ENCODE results near the gene CLSTN3.

CLSTN3 gene

DNA sequence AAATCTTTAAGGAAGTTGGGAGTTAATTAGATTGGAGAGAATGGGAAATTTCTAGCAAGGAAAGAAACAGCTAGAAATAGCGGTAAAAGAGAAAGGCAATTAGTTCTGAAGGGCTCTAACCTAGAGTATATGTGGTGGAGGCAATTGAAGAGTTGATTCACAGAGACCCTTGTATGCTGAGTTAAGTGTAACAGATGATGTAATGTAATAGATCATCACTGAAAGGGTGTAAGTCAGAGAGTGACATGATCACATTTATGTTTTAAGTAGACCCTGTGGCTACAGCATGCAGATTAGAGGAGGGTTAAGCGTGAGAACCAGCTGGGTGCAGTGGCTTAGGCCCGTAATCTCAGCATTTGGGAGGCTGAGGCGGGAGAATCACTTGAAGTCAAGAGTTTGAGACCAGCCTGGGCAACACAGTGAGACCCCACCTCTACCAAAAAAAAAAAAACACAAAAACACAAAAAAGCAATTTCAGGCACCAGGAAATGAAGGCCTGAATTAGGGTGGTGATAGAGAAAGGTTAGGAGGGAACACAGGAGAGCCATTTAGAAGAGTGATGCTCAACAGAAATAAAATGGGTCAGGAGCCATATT, 4.4 kb upstream of the CLSTN3 start:
- no peak for DNase-seq (ENCODE audit: low read depth in 1 of 2, low spot score in 1 of 2)

DNA sequence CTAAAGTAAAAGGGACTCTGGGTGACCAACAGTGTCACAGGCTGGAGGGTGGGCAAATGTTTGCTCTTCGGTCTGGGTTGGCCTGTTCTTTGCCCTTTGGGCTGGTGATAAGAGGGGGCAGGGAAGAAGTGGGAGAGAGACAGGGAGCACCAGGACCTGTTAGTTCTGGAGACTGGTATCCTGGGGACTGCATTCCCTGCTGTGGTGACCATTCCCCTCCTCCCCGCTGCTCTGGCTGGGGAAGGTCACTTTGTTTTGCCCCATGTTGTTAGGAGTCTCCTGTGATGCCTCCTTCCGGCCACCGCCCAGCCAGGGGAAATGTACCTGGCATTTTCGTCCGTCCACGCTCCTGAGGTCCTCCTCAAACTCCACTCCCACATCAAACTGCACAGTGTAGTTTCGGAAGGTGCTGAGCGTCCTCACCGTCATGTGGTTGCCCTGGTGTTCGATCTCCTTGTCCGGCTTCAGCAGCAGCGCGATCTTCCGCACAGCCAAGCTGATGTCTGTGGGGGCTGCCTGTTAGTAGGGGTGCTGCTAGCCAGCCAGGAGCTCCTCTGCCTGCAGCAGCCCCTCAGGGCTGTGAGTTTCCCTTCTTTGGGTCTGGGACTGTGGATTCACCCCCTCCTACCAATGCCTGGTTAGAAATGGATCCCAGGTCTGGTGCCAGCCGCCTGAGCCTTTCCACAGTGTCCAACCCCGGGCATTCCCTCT, 2.1 kb upstream of the CLSTN3 start:
- no peak for DNase-seq (ENCODE audit: low read depth in 1 of 2, low spot score in 1 of 2)

DNA sequence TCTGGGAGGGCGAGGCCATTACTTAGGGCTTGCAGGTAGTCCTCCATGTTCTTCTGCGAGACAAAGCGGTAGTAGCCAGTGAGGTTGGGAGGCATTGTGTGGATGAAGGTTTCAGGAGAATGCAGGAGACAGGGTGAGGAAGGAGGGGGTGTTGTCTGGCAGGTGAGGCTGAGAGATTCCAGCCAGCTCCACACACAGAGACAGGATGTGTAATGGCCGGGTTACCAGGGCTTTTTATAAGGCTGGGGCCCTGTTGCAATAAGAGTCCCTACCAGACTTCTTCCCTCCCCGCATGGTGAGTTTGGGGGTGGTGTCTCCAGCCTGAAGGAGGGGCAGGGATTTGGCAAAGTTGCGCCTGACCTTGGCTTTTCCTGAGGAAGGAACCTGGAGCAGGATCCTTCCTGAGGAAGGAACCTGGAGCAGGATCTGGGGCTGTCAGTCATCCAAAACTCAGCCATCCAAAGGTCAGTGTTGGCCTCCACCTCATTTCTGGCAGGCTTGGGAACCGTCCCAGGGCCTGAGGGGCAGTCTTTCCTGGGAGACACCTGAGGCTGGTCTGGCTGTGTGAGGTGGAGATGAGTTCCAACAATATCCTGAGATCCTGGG, 1.4 kb upstream of the CLSTN3 start, which contains the start of gene RBP5:
Gene RBP5, minus strand, starts transcription at position 209 of the 606 bp plus-strand sequence. Its CDS starts 114 bp downstream, at position 95.
- no peak for DNase-seq (ENCODE audit: low read depth in 1 of 2, low spot score in 1 of 2)

DNA sequence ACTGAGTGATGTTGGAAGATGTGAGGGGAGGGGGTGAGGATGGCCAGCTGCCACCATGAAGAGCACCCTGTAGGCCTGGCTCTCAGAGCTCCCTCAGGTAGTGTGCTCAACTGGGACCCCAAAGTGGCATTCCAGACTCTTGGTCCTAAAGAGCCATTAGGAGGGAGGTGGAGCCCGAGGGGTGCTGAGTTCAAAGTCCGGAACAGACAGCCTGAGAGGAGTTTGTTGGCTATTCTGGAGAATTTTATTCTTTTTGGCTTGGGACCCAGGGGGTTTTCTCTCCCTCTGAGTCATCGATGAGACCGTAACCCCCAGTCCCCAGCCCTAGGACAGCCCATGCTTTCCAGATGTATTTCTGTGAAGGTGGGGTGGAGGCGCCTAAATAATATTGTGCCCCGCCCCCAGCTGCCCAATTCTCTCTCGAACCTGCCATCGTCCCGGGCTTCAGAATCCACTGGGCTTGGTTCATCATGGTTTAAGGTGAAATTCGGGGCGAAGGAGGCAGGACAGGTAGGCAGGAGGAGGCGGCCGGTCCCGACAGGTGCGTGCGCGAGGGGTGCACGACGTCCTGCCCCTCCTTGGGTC, 792 bp upstream of the CLSTN3 start:
- no peak for DNase-seq (ENCODE audit: low read depth in 1 of 2, low spot score in 1 of 2)

DNA sequence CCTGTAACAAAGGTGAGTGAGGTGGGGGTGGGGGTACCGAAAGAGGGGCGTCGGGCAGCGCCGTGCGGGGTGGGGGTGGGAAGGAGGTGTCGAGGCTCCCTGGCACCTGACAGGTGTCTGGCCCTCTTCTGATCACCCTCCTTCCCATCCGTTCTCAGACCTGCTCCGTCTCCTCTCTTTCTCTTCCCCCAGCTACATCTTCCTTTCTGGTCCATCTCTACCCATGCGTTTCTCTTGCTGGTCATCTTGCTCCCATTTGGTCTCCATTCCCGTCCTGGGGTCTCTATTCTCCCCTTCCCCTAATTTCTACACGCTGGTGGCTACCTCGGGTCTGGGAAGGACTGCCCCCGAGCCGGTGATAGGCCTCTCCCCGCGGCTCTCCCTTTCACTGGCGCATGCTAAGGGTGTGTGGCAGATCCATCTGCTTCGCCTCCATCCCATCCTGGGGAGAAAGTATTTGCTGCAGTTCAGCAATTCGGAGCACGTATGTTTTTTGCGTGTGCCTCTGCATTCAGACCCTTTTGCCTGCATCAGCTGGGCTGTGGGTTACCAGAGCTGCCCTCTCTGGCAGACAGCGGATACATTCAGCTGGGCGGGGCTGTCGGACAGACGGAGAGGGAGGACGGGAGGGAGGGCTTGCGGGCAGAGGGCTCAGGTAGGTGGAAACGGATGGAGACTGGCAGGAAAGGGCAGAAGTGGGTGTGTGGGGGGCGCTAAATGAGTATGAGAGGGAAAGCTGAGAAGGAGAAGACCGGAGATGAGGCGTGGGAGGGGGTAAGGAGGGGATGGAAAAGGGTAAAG, 730 bp downstream of the CLSTN3 start:
- DNase-seq (ENCODE audit: low read depth in 1 of 2, low spot score in 1 of 2) = peak in 1 of 2 donors; percentile 25

DNA sequence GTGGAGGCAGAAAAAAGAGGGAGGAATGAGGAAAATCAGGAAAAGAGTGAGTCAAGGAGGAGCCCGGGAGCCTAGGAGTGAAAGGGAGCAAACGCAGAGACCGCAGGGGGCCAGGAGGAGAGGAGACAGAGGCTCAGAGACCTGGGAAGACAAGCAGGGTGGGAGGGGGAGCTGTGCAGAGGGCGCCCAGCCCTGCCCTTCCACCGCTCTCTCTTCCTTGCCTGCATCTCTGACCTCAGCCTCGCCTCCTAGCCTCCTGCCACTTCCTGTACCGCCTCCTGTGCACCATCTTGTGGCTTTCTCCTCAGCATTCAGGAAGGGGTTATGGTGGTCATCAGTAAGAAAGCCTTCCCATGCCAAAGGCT, 1.3 kb downstream of the CLSTN3 start:
- DNase-seq (ENCODE audit: low read depth in 1 of 2, low spot score in 1 of 2) = no peak

DNA sequence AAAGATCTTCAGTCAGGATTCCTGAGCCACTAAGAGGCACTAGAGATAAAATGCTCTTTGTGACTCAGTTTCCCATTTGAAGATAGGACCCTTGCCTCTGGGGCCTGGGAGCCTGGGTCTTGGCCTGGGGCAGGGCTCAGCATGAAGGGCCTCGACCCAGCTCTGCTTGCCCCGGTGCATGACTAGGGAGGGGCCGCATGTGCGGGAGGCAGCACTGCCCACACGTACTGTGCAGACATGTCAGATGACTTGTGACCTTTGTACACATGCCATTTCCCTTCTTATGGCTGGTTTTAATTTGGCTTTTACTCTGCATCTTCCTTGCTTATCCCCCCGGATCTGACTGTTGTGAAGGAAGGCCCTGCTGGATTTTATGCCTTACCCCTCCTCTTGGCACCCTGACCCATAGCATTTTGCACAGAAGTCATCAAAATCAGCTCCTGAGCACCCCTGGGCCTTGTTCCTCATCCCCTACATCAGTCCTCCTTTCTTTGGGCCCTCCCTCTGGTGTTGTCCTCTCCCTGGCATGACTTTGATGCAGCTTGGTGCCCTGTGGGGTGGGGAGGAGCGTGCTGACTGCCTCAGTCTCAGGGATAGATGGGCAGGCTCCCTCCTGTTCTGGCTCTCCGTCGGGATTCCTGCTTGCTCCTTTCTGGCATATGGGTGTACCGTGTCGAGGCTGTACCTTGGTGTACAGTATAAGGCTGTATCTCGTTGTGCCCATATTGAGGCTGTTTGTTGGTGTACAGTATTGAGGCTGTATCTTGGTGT, 4.4 kb downstream of the CLSTN3 start:
- no peak for DNase-seq (ENCODE audit: low read depth in 1 of 2, low spot score in 1 of 2)

DNA sequence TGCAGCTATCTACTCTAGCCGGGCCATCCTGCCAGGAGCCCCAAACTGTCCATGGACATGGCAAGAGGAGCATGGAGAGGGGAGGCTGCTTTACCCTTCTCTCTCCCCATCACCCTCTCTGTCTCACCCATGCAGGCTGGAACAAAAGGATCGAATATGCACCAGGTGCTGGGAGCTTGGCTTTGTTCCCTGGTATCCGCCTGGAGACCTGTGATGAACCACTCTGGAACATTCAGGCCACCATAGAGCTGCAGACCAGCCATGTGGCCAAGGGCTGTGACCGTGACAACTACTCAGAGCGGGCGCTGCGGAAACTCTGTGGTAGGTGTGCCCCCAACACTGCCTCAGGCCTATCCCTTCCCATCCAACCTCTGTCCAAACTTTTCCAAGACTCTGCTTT, 5.9 kb downstream of the CLSTN3 start:
- DNase-seq (ENCODE audit: low read depth in 1 of 2, low spot score in 1 of 2) = no peak

DNA sequence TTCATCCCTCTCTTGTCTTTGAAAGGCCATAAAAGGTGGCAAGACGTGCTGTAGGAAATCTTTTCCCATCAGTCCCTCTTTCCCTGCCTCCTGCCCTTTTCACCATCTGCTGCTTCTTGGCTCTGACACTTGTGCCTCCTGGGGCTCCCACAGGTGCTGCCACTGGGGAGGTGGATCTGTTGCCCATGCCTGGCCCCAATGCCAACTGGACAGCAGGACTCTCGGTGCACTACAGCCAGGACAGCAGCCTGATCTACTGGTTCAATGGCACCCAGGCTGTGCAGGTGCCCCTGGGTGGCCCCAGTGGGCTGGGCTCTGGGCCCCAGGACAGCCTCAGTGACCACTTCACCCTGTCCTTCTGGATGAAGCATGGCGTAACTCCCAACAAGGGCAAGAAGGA, 6.5 kb downstream of the CLSTN3 start:
- no peak for DNase-seq (ENCODE audit: low read depth in 1 of 2, low spot score in 1 of 2)

DNA sequence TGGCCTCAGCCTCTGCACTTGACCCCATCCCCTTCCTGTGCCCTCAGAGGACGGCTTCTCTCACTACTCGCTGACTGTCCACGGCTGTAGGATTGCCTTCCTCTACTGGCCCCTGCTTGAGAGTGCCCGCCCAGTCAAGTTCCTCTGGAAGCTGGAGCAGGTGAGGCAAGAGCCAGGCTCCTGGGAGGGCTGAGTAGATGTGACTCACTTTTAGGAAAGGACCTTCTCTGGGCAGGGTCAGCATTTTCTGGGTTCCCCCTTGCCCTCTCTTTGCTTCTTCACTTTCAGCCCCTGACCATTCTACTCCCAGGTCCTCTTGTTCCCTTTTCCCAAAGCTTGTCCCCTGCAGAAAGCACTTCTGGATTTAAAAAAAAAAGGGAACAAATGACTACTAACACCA, 7.7 kb downstream of the CLSTN3 start:
- DNase-seq (ENCODE audit: low read depth in 1 of 2, low spot score in 1 of 2) = no peak

DNA sequence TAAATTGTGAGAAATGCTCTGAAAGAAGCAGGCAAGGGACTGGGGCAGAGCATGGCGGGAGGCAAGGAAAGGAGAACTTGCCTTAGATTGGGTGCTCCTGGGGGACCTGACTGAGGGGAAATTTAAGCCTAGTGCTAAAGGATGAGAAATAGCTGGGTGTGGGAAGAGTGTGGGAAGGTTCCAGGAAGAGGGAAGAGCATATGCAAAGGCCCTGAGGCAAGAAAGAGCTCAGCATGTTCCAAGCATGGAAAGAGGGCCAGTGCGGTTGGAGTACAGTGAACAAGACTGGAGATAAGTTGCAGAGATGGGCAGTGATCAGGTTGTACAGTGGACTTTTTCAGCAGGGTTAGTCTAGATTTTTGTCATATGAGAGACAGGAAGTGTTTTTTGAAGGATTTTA, 9.0 kb downstream of the CLSTN3 start:
- DNase-seq (ENCODE audit: low read depth in 1 of 2, low spot score in 1 of 2) = no peak

DNA sequence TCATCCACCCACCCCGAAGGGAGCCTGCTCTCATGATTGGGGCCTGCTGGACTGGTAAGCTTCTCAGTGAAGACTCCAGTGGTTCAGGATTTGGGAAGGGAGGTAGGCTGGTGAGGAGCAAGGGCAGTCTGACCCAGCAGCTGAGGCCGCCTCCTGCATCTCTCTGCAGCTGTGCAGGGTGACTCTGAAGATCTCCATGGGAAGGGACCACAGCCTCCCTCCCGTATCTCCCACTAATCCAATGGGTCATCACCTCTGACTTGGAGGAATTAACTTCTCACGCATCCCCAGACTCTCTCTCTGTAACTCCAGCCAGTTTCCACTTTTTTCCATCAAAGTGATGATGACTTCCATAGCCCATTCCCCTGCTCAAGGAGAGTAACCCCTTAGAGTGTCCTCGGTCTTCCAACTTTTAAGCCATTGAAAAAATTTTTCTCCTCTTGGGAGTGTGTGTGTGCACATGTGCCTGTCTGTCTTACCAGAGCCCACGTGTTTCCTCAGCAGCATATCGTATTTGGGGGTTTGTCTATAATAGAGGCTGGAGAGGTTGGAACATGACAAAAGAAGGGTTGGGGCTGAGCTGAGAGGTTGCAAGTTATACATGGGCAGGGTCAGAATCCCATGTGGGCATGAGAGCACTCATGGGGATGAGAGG, 11.3 kb downstream of the CLSTN3 start:
- no peak for DNase-seq (ENCODE audit: low read depth in 1 of 2, low spot score in 1 of 2)

DNA sequence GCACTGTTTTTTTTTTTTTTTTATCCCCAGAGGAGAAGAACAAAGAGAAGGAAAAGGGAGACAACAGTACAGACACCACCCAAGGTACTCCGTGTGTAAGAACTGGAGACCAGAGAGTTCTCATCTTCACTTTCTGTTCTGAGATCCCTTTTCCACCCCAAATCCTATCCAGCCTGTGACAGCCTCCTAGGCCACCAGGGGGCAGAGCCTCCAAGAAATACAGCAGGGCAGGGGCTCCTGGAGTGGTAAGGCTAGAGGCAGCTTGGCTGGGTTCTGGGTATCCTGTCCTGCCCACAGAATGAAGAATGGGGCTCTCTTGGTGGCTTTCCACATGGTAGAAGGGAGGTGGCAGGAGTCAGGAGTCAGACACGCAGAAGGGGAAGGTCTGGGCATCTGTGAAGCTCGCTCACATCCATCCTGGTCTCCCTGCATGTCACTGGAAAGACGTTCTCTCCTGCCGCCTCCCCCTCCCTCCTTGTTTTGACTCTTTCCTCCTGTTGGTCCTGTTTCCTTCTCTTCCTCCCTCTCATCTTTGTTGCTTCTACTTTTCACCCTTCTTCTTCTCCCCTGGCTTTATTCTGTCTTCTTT, 12.0 kb downstream of the CLSTN3 start:
- DNase-seq (ENCODE audit: low read depth in 1 of 2, low spot score in 1 of 2) = peak in 1 of 2 donors; percentile 40

DNA sequence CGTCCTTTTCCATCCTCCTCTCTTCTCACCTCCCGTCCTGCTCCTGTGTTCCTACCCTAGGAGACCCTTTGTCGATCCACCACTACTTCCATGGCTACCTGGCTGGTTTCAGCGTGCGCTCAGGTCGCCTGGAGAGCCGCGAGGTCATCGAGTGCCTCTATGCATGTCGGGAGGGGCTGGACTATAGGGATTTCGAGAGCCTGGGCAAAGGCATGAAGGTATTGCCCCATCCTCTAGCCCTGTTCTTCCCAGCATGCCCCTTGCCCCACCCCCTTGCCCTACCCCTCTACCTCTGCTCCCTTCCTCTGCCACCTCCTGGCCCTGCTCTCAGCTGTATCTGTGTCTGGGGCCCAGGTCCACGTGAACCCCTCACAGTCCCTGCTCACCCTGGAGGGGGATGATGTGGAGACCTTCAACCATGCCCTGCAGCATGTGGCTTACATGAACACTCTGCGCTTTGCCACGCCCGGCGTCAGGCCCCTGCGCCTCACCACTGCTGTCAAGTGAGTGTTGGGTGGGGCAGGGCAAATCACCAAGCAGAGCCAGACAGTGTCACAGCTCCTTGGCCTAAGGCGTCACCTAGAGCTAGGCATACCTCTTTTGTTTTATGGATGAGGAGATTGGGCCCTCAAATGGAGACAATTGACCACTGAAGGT, 12.8 kb downstream of the CLSTN3 start:
- no peak for DNase-seq (ENCODE audit: low read depth in 1 of 2, low spot score in 1 of 2)

DNA sequence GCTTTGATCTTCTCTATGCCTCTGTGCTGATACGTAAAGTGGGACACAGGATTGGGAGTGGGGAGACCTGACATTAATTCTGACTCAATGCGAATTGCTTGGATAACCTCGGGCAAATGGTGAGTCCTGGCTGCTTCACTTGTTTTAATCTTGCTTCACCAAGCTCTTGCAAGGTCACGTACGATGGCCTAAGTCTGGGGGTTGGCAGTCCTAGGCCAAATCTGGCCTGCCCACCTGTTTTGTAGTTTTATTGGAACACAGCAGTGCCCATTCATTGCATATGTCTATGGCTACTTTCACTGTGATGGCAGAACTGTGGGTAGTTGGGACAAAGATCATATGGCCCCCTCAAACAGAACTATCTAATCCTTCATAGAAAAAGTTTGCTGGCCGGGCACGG, 13.4 kb downstream of the CLSTN3 start:
- no peak for DNase-seq (ENCODE audit: low read depth in 1 of 2, low spot score in 1 of 2)

DNA sequence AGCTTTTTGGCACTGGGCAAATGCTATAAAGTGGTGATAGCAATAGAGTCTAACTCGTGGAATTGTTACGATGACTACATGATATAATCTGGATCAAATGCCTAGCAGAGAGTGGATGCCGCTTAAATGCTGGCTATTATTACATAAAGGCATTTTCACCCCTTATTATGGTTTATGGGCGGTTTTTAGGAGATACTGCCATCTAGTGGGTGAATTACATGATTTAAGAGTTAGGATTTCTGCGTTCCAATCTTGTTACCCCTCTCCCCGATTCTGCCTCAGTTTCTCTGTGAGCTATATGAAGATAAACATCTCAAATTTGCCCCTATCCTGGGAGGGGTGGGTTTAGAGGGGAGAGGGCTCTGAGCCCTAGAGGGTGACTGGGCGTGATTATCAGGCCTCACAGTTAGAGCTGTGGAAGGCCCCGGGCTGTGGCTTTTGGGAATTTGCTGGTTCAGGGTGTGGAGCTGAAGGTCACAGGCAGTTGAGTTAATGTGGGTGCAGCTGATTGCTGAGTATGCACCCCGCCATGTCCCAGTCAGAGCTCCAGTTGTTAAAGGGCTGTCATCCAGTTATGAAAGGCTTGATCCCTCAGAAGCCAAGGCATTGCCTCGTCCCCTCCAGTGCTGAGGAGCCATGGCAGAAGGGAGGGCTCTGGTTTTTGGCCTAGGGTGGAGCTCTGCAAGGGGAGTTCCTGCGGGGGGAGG, 14.4 kb downstream of the CLSTN3 start:
- DNase-seq (ENCODE audit: low read depth in 1 of 2, low spot score in 1 of 2) = no peak

DNA sequence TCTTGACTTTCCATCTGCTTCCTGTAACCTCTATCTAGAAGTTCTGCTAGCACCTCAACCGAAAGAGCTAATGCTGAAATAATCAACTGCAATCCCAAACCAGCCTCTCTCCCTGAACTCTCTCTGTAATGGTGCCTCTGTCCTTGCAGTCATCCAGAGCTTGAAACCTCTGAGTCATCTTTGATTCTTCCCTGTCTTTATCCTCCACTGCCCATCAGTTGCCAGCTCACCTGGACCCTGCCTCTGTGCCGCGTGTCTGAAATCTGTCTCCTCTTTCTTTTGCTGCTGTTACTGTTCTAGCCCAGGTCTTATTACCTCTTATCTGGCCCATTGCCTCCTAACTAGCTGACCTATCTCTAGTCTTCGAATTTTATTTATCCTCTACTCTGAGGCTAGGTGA, 15.5 kb downstream of the CLSTN3 start:
- DNase-seq (ENCODE audit: low read depth in 1 of 2, low spot score in 1 of 2) = no peak

DNA sequence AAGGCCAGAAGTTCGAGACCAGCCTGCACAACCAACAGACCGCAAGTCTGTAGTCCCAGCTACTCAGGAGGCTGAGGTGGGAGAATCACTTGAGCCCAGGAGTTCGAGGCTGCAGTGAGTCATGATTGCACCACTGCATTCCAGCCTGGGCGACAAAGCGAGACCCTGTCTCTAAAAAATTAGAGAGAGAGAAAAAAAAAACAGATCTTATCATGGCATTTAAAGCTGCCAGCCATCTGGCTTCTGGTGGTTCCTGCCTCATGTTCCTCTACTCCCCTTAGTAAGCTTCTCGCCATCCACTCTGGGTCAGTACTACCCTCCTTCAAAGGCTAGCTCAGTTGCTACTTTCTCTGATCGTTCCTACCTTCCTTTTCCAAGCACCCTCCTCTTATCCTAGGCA, 16.1 kb downstream of the CLSTN3 start:
- DNase-seq (ENCODE audit: low read depth in 1 of 2, low spot score in 1 of 2) = no peak

DNA sequence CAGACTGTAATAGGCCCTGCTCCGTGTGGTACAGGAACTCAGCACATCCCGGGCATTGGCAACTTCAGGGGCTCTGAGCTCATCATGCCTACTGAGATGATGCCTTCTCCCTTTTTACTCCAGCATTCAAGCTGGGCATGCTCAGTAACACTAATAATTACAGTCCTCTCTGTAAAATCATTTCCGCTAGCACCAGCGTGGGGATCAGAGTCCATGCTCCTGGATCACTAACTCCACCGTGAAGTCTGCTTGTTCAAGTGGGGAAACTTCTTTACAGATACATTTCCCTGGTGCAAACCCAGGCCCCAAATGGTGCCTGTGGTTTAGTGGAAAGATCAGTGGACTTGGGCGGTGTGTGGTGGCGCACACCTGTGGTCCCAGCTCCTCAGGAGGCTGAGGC, 16.7 kb downstream of the CLSTN3 start:
- DNase-seq (ENCODE audit: low read depth in 1 of 2, low spot score in 1 of 2) = no peak
